ENCODE data around the gene PIGS. TPM values are rescaled to one million over a fixed set of nuclear protein-coding genes. Genes with fewer than 3 reads are reported as not detected.

Gene PIGS
- total and polyA plus RNA-seq, 4 donors, result 7.3 to 29.5 (median 13.3) TPM

DNA sequence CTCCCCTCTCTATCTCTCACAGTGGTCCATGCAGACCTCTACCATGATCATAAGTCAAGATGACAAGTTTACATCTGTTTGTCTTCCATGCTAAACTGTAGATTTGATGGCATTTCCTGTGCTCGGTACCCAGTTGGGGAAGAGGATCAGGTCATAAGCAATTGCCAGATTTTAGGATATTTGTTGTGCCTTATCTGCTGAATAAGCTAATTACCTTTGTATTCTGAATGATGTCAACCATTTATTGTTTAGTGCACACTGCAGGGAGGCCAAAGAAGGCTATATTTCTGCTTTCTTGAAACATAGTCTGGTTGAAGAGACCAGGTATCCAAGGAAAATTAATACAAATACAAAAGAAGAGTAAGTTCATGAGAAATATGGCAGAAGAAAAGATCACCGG is 11.2 kb upstream of the PIGS start:
- DNase-seq (ENCODE audit: low spot score), result no peak
- H3K4me1 ChIP-seq (ENCODE audit: control insufficient read depth in 4 of 4, insufficient read depth in 4 of 4, low read length in 3 of 4), result peaks cover 3% of the 10 kb centered on the region in 4 donors
- H3K9me3 ChIP-seq (ENCODE audit: control insufficient read depth in 4 of 4, low read length in 3 of 4), result no peaks in the 10 kb centered on the region
- TF ChIP-seq FOXA2 (IDR thresholded peaks at IDR 0.05), result no peak
- TF ChIP-seq HNF4A (conservative IDR thresholded peaks at IDR 0.05), result no peak
- TF ChIP-seq, protein P1, sequence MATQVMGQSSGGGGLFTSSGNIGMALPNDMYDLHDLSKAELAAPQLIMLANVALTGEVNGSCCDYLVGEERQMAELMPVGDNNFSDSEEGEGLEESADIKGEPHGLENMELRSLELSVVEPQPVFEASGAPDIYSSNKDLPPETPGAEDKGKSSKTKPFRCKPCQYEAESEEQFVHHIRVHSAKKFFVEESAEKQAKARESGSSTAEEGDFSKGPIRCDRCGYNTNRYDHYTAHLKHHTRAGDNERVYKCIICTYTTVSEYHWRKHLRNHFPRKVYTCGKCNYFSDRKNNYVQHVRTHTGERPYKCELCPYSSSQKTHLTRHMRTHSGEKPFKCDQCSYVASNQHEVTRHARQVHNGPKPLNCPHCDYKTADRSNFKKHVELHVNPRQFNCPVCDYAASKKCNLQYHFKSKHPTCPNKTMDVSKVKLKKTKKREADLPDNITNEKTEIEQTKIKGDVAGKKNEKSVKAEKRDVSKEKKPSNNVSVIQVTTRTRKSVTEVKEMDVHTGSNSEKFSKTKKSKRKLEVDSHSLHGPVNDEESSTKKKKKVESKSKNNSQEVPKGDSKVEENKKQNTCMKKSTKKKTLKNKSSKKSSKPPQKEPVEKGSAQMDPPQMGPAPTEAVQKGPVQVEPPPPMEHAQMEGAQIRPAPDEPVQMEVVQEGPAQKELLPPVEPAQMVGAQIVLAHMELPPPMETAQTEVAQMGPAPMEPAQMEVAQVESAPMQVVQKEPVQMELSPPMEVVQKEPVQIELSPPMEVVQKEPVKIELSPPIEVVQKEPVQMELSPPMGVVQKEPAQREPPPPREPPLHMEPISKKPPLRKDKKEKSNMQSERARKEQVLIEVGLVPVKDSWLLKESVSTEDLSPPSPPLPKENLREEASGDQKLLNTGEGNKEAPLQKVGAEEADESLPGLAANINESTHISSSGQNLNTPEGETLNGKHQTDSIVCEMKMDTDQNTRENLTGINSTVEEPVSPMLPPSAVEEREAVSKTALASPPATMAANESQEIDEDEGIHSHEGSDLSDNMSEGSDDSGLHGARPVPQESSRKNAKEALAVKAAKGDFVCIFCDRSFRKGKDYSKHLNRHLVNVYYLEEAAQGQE (IDR thresholded peaks at IDR 0.05), result no peak
- TF ChIP-seq RXRA (IDR thresholded peaks at IDR 0.05), result no peak
- TF ChIP-seq SP1 (IDR thresholded peaks at IDR 0.05), result no peak
- TF ChIP-seq RAD21 (IDR thresholded peaks at IDR 0.05), result no peak
- TF ChIP-seq HNF4G (IDR thresholded peaks at IDR 0.05), result no peak
- TF ChIP-seq YY1 (IDR thresholded peaks at IDR 0.05), result no peak
- TF ChIP-seq, protein P2, sequence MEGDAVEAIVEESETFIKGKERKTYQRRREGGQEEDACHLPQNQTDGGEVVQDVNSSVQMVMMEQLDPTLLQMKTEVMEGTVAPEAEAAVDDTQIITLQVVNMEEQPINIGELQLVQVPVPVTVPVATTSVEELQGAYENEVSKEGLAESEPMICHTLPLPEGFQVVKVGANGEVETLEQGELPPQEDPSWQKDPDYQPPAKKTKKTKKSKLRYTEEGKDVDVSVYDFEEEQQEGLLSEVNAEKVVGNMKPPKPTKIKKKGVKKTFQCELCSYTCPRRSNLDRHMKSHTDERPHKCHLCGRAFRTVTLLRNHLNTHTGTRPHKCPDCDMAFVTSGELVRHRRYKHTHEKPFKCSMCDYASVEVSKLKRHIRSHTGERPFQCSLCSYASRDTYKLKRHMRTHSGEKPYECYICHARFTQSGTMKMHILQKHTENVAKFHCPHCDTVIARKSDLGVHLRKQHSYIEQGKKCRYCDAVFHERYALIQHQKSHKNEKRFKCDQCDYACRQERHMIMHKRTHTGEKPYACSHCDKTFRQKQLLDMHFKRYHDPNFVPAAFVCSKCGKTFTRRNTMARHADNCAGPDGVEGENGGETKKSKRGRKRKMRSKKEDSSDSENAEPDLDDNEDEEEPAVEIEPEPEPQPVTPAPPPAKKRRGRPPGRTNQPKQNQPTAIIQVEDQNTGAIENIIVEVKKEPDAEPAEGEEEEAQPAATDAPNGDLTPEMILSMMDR (IDR thresholded peaks at IDR 0.05; ENCODE audit: low read depth, low read length, missing input control), result no peak
- no peak for TF ChIP-seq JUND (IDR thresholded peaks at IDR 0.05)
- TF ChIP-seq, protein P3, sequence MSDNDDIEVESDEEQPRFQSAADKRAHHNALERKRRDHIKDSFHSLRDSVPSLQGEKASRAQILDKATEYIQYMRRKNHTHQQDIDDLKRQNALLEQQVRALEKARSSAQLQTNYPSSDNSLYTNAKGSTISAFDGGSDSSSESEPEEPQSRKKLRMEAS (IDR thresholded peaks at IDR 0.05), result no peak
- TF ChIP-seq, protein P4, sequence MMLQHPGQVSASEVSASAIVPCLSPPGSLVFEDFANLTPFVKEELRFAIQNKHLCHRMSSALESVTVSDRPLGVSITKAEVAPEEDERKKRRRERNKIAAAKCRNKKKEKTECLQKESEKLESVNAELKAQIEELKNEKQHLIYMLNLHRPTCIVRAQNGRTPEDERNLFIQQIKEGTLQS (IDR thresholded peaks at IDR 0.05), result no peak
- no peak for TF ChIP-seq NR2F2 (IDR thresholded peaks at IDR 0.05)
- no peak for TF ChIP-seq GABPA (IDR thresholded peaks at IDR 0.05 in 1 of 2, conservative IDR thresholded peaks at IDR 0.05 in 1 of 2)
- TF ChIP-seq, protein P5, sequence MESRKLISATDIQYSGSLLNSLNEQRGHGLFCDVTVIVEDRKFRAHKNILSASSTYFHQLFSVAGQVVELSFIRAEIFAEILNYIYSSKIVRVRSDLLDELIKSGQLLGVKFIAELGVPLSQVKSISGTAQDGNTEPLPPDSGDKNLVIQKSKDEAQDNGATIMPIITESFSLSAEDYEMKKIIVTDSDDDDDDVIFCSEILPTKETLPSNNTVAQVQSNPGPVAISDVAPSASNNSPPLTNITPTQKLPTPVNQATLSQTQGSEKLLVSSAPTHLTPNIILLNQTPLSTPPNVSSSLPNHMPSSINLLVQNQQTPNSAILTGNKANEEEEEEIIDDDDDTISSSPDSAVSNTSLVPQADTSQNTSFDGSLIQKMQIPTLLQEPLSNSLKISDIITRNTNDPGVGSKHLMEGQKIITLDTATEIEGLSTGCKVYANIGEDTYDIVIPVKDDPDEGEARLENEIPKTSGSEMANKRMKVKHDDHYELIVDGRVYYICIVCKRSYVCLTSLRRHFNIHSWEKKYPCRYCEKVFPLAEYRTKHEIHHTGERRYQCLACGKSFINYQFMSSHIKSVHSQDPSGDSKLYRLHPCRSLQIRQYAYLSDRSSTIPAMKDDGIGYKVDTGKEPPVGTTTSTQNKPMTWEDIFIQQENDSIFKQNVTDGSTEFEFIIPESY (IDR thresholded peaks at IDR 0.05), result no peak
- TF ChIP-seq EGR1 (IDR thresholded peaks at IDR 0.05; ENCODE audit: low read depth in 2 of 2), result no peak
- no peak for TF ChIP-seq FOXA1 (IDR thresholded peaks at IDR 0.05)
- TF ChIP-seq TAF1 (conservative IDR thresholded peaks at IDR 0.05), result no peak
- peaks cover 8 to 39% (median 33%) of the 10 kb centered on the region in 4 donors for H3K36me3 ChIP-seq (ENCODE audit: control insufficient read depth in 4 of 4, insufficient read depth in 3 of 4, low read depth in 1 of 4, low read length in 3 of 4)
- H3K27me3 ChIP-seq (ENCODE audit: control insufficient read depth in 4 of 4, insufficient read depth in 4 of 4, low read length in 3 of 4), result no peaks in the 10 kb centered on the region
- no peak overlapping the region for H3K4me3 ChIP-seq (ENCODE audit: low read depth in 1 of 3, low read length in 3 of 3)
- no peak overlapping the region for H3K27ac ChIP-seq (ENCODE audit: low read depth in 1 of 2, low read length in 2 of 2)
- over 99% methylated on average over 2 of the region's 2 CpGs for WGBS
- H3K9ac ChIP-seq (ENCODE audit: low read depth in 1 of 2, low read length in 2 of 2), result no peak overlapping the region
